ENCODE data around the gene DMD.

Gene DMD

DNA sequence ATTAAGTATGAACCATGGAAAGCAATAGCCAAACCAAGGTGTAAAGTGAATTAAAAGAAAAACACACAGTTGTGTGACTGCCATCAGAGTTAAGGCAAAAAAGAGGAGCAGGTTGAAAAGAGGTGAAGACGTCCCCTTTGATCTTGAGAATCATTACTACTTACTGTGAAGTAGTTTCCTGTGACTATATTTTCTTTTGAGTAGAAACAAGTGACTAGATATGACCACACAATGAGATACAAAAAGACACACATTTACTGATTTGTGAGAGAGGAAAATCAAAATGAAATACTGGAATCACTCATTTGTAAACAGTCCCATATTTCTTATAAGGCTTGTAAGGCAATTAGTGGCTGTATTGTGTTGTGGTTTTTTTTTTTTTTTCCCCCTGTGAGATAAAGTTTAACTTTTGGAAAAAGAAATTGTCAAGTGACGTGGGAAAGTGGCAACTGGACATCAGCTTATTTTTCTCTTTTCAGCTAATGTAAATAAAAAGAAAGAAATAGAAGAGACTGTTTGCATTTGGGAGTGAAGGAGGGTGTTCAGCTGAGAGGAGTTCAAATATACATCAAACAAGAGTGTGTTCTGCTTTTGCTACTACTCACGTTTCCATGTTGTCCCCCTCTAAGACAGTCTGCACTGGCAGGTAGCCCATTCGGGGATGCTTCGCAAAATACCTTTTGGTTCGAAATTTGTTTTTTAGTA, 2033.1 kb downstream of the DMD start:
- no peak for DNase-seq (ENCODE audit: low read depth)

DNA sequence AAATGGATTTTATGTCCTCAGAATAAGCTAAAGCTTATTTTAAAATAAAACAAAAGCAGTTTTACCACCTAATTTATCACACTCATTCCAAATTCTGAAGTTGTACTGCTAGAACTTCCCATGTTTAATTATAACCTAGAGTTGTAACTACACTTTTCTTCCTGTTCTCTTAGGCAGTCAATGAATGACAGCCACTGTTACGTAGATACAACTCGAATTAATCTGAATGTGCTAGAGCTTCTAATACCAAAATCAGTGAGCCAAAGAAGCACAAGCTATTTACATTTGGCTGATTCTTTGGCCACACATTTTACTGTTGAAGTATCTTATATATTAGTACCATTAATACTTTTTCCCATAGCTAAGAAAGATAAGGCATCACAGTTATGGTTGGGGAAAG, 2040.6 kb downstream of the DMD start:
- no peak for DNase-seq (ENCODE audit: low read depth)

GRCh38 chrX:31168551-31168950, 2042.8 kb downstream of the DMD start:
- DNase-seq (ENCODE audit: low read depth), result no peak

GRCh38 chrX:31166832-31167231, 2044.5 kb downstream of the DMD start:
- no peak for DNase-seq (ENCODE audit: low read depth)

DNA sequence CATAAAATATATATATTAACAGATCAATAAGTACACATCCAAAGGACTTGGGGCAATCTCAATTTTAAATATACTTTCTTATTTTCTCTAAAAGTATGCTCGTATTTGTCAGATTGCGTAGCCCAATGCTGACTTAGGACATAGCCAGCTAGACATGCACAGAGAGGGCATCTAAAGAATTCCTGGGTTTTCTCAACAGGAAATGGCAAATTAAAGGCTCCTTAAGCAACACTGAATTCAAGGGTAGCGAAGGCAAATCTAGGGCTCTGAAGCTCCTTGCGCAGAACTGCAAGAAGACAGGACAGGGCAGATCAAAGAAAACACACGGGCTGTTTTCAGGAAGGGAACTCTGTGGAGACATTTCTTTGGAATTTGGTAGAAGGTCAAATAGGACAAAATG, 2044.9 kb downstream of the DMD start:
- DNase-seq (ENCODE audit: low read depth), result no peak

DNA sequence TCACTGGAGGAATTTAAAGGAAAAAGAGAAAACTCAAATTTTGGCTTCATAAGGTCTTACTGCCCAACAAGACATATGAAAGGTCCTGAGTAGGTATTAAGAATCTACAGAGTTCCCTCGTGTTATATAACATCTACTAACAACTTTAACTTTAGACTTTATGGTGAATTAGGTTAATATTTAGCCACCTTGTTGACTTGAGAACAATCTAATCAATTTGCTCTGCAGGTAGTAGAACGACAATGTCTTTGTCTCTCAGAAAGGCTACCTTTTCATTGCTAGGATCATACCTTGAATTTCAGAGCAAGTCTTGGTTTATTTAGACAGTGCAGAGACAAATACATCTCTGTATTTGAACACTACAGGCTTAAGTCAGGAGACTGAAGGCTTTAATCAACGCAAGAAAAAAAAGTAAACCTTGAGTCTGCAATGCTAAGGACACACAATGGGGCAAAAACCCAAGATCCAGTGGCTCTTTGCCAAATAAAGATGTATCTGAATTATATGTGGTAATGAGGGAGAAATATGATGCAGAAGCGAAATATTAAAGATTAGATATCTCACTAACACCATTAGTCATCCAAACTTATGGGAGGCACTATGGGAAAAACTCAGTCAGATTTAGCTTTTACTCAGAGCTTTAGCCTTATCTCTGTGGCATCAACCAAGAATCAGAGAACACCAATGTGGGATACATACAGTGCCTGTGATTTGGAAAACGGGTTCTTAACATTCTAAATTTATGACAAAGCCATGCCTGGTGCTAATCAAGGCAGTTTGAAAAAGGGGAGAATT, 2045.9 kb downstream of the DMD start:
- DNase-seq (ENCODE audit: low read depth), result no peak

GRCh38 chrX:31154946-31155345, 2056.4 kb downstream of the DMD start:
- DNase-seq (ENCODE audit: low read depth), result no peak

DNA sequence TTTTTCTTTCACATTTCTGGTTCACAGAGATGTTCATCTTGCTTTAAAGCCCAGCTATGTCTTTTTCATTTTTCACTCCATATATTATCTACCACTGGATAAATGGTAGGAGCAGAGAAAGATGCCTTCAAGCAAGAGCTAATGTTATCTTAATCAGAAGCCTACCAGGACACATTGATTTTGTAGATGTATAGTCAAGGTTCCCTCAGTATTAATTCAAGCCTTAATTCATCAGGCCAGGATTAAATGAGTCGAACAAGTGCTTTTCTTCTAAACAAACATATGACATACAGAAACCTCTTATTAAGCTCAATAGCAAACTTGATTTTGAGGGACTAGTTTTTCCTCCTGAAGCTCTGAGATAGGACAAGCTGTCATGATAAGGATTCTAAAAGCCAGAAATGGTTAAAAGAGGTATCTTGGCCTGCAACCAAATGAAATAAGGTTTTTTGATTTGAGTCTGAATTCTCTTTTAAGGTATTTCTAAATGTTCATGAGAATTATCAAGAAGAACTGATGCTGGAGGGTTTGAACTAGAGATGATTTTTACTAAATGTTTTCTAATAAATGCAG, 2057.8 kb downstream of the DMD start:
- DNase-seq (ENCODE audit: low read depth), result no peak

- no peak for DNase-seq (ENCODE audit: low read depth)
Measured at GRCh38 chrX:31147175-31147574, 2064.2 kb downstream of the DMD start.

DNA sequence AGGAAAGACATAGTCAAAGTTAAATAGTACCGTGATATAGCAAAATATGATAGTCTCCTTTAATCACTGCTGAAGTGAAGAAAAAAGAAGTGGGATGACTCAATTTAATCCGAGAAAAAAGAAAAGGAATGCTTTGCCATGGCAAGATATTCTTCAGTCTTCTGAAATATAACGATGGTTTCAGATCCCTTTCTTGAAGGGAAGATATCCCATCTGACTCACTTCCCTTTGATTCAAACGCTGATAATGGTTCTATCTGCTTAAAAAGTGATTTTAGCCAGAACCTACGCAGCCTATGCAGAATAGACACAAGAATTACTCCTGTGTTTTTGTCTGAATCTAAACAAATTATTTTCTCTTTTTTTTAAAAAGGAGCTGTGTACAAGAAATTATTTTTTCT, 2071.4 kb downstream of the DMD start:
- no peak for DNase-seq (ENCODE audit: low read depth)

DNA sequence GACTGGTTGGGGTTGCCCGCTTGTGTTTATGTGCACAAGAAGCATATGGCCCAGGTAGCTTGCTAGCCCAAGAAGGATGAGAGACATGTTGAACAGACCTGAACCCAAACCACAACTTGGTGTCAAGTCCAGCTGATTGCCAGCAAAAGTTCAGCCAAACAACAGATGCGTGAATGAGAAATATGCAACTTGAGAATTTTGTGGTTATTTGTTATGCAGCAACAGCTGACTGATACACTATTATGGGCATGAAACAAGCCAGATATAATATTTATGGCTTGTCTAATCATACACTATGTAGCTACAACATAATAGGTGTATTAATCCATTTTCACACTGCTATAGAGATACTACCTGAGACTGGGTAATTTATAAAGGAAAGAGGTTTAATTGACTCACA, 2073.2 kb downstream of the DMD start:
- no peak for DNase-seq (ENCODE audit: low read depth)

GRCh38 chrX:31136144-31136611, 2075.2 kb downstream of the DMD start:
- DNase-seq (ENCODE audit: low read depth), result no peak

DNA sequence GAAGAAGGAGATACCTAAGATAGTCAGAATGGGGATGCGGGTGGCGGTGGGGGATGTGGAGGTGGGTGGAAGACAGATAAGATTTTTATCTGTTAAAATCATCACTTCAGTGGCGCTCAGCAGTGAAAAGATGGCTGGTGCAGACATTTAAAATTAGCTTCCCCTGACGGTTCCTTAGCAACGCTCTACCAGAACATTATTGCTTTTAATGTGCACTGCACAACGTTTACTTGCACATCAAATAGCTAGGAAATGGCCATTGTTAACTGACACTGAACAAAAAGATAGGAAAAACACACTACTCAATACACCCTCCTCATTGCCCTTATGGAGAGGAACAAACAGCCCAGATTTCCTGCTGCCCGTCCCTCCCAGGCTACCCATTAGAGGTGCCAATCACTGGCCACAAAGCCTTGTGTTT, 2078.5 kb downstream of the DMD start:
- DNase-seq (ENCODE audit: low read depth), result no peak

- no peak for DNase-seq (ENCODE audit: low read depth)
Measured at GRCh38 chrX:31130457-31131220, 2080.7 kb downstream of the DMD start.

DNA sequence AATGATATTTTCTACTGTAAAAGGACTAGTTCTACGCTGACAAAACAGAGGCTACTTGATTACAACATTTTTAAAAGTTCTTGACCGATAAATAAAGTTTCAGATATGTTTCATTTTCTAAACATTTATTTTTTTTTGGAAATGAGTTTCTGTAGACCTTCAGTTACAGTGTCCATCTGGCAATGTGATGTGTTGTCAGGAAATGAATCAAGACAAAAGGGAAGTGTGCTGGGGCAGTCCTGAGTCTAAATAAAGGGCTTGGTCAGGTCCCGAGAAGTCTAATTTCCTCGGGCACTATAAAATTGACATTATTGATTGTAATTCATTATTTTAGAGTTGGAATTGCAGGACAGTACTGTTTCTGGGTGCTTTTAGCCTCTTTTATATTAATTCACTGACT, 2082.5 kb downstream of the DMD start:
- DNase-seq (ENCODE audit: low read depth), result no peak

DNA sequence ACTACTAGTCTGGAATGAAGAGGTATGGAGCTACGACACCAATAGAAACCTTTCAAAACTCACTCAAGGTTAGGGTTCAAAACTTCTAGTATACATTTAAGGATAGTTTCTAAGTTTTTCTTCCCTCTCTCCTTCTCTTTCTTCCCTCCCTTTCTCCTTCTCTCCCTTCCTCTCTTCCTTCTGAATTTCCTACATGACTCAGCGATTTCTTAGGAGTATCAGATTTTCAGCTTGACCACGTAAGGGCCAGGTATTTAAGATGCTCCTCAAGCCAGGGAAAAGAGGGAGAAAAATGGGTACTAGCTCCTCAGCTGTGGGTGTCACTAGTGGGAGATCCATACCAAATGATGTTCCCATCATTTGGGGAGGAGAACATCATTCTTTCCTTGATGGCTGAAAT, 2083.6 kb downstream of the DMD start:
- no peak for DNase-seq (ENCODE audit: low read depth)

GRCh38 chrX:31126205-31126604, 2085.1 kb downstream of the DMD start:
- peak; percentile 29 for DNase-seq (ENCODE audit: low read depth)

DNA sequence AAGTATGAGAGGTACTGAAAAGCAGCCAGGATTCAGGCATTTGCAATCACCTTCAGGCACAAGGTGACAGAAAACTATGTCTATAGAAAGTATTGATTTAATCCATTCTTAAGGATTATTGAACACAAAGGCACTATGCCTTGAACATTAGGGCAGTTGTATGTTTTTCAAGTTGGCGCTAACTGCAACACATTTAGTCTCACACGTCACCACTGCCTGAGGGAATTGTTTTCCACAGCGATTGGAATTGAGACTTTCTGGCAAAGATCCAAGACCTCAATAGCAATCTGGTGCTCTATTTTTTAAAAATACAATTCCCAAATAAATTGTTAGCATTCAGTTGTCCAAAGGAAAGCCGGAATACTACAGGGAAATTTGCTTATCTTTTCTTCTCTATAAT, 2086.8 kb downstream of the DMD start:
- no peak for DNase-seq (ENCODE audit: low read depth)

DNA sequence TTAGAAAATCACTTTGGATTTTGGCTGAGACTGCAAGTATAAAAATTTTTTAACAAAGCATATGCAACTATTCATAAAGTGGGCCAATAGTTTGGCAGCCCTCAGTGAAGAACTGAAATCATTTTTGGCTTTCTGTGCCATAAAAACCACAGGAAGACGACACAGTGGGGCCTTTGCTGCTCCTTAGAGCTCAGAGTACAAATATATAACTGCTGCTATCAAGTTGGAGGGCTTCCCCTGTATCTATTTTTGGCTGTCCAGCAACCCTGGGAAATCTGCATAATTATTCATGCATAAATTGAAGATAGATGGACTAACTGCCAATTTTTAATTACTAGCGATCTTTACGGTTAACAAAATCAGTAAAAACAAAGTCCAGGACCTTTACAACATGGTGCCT, 2088.0 kb downstream of the DMD start:
- no peak for DNase-seq (ENCODE audit: low read depth)

- no peak for DNase-seq (ENCODE audit: low read depth)
Measured at GRCh38 chrX:31117266-31117665, 2094.1 kb downstream of the DMD start.

GRCh38 chrX:31115398-31115797, 2096.0 kb downstream of the DMD start:
- DNase-seq (ENCODE audit: low read depth), result no peak

GRCh38 chrX:31114858-31115257, 2096.5 kb downstream of the DMD start:
- DNase-seq (ENCODE audit: low read depth), result no peak
